ENCODE data around the gene GALNT13. TPM values are rescaled to one million over a fixed set of nuclear protein-coding genes. Genes with fewer than 3 reads are reported as not detected.

The GALNT13 gene
- total and polyA plus RNA-seq, 10 of the 15 experiments (the other 5 are each of a cell fraction or from before 2014, with no cell fraction given): 0.04 TPM; not detected in 9

- ATAC-seq (no peak), FAIRE-seq (no peak), DNase-seq (ENCODE audit: low read depth, low spot score) (no peak)
- Histone ChIP-seq H3K4me2 (ENCODE audit: control insufficient read depth, insufficient read depth) (no peak overlapping the region), H2AFZ (ENCODE audit: control insufficient read depth, low read depth, low read length) (no peak overlapping the region), H3K9me3 (replicated peaks; ENCODE audit: control insufficient read depth, insufficient read depth, low read length) (no peaks in the 10 kb centered on the region), H3K27ac (ENCODE audit: control insufficient read depth, insufficient read depth) (no peak overlapping the region), H3K79me2 (ENCODE audit: control insufficient read depth, insufficient read depth, low read length) (no peaks in the 10 kb centered on the region), H3K36me3 (ENCODE audit: control insufficient read depth in 2 of 2, insufficient read depth in 2 of 2, low read length in 1 of 2) (no peaks in the 10 kb centered on the region), H3K4me3 (no peak overlapping the region), H3K9ac (ENCODE audit: control insufficient read depth, insufficient read depth, low read length) (no peak overlapping the region), H4K20me1 (ENCODE audit: control insufficient read depth, insufficient read depth) (no peaks in the 10 kb centered on the region), H3K4me1 (ENCODE audit: control insufficient read depth, insufficient read depth, low read length) (no peaks in the 10 kb centered on the region), H3K27me3 (replicated peaks in 1 of 2; ENCODE audit: control insufficient read depth in 2 of 2, insufficient read depth in 2 of 2, low read length in 1 of 2) (no peaks in the 10 kb centered on the region)
- WGBS (ENCODE audit: insufficient coverage, insufficient replicate concordance, low lambda C conversion rate, missing lambda C conversion rate): 29% methylated on average over 1 of the region's 1 CpG
- POLR2A ChIA-PET: no interaction called here
- in situ Hi-C loops (cut with MboI) (no loop called here), intact Hi-C loops (cut with micrococcal nuclease; ENCODE audit: unreplicated experiment) (no loop called here)
- BruUV-seq (replicated peaks): no TSS peak
- TF ChIP-seq MTA2 (IDR thresholded peaks at IDR 0.05; ENCODE audit: low read depth) (no peak), TBL1XR1 (IDR thresholded peaks at IDR 0.05; ENCODE audit: low read depth, low read length) (no peak), GATAD2B (conservative IDR thresholded peaks at IDR 0.05; ENCODE audit: low read depth) (no peak), NR2F1 (conservative IDR thresholded peaks at IDR 0.05) (no peak), MAX (IDR thresholded peaks at IDR 0.05; ENCODE audit: low read depth, low read length) (no peak), ZZZ3 (IDR thresholded peaks at IDR 0.05; ENCODE audit: control insufficient read depth, insufficient read length, low read depth) (no peak), ZNF217 (IDR thresholded peaks at IDR 0.05) (no peak), YBX1 (IDR thresholded peaks at IDR 0.05) (no peak), ZNF24 (IDR thresholded peaks at IDR 0.05) (no peak), RELB (IDR thresholded peaks at IDR 0.05; ENCODE audit: low read depth) (no peak), NRF1 (conservative IDR thresholded peaks at IDR 0.05; ENCODE audit: low read depth, low read length) (no peak), MEF2A (IDR thresholded peaks at IDR 0.05; ENCODE audit: insufficient read depth, low read depth, low read length) (no peak), NFYB (IDR thresholded peaks at IDR 0.05; ENCODE audit: insufficient read depth, low read depth, low read length) (no peak), EGR1 (IDR thresholded peaks at IDR 0.05; ENCODE audit: borderline replicate concordance in 1 of 2, low read depth in 2 of 2, low read length in 2 of 2) (no peak), JUND (IDR thresholded peaks at IDR 0.05; ENCODE audit: low read depth, low read length) (no peak), CHD1 (IDR thresholded peaks at IDR 0.05; ENCODE audit: low read depth, low read length) (no peak), SIN3A (IDR thresholded peaks at IDR 0.05; ENCODE audit: low read depth, low read length) (no peak), SUZ12 (IDR thresholded peaks at IDR 0.05; ENCODE audit: unreplicated experiment) (no peak), TCF7 (IDR thresholded peaks at IDR 0.05; ENCODE audit: borderline replicate concordance) (no peak)
- RAD21 ChIA-PET (ENCODE audit: unreplicated experiment): no interaction called here
- CTCF ChIA-PET: no interaction called here
- SMC1A ChIA-PET (ENCODE audit: uncharacterized antibody, unreplicated experiment): no interaction called here
These were observed 537.1 kb downstream of the GALNT13 start for GRCh38 chr2:154408786-154409185.

All from GM12878 (cell line).